ENCODE measurements around the gene HLA-DQB2.
"Not testable (repeated sequence)": the region's sequence is repeated elsewhere in the genome, so short reads cannot be mapped to it uniquely, and the experiment has no call there.

HLA-DQB2 gene

GRCh38 chr6:32763421-32763820 lies at the start of gene HLA-DQB2:
Gene HLA-DQB2 (minus strand): TSS chr6:32763532. CDS start chr6:32763470, 62 bp downstream.
- no peak for TF ChIP-seq CTCF (IDR thresholded peaks at IDR 0.05; ENCODE audit: low read depth, low read length, missing control alignments)
- in situ Hi-C loops (cut with HindIII; ENCODE audit: low sequenced_read_pairs) = no loop called here
- H3K4me3 ChIP-seq (ENCODE audit: low read depth, low read length) = no peak within 1 kb of the TSS
- DNase-seq (ENCODE audit: low read depth) = no peak

- DNase-seq (ENCODE audit: low read depth) = no peak
- in situ Hi-C loops (cut with HindIII; ENCODE audit: low sequenced_read_pairs) = no loop called here
- no peak for TF ChIP-seq CTCF (IDR thresholded peaks at IDR 0.05; ENCODE audit: low read depth, low read length, missing control alignments)
- no peak overlapping the region for H3K4me3 ChIP-seq (ENCODE audit: low read depth, low read length)
Measured at GRCh38 chr6:32809171-32809570, 45.8 kb upstream of the HLA-DQB2 start.

- DNase-seq (ENCODE audit: low read depth) = no peak
- no peak overlapping the region for H3K4me3 ChIP-seq (ENCODE audit: low read depth, low read length)
- TF ChIP-seq CTCF (IDR thresholded peaks at IDR 0.05; ENCODE audit: low read depth, low read length, missing control alignments) = no peak
- in situ Hi-C loops (cut with HindIII; ENCODE audit: low sequenced_read_pairs) = no loop called here
Measured at GRCh38 chr6:32807020-32807580, 43.8 kb upstream of the HLA-DQB2 start.

GRCh38 chr6:32805404-32805803 lies 42.1 kb upstream of the HLA-DQB2 start:
- H3K4me3 ChIP-seq (ENCODE audit: low read depth, low read length); DNase-seq (ENCODE audit: low read depth); in situ Hi-C loops (cut with HindIII; ENCODE audit: low sequenced_read_pairs): not testable (repeated sequence)

- H3K4me3 ChIP-seq (ENCODE audit: low read depth, low read length) = no peak overlapping the region
- DNase-seq (ENCODE audit: low read depth) = no peak
- in situ Hi-C loops (cut with HindIII; ENCODE audit: low sequenced_read_pairs) = no loop called here
- no peak for TF ChIP-seq CTCF (IDR thresholded peaks at IDR 0.05; ENCODE audit: low read depth, low read length, missing control alignments)
Measured at GRCh38 chr6:32803416-32803815, 40.1 kb upstream of the HLA-DQB2 start.

GRCh38 chr6:32799740-32800139 lies 36.4 kb upstream of the HLA-DQB2 start:
- no peak for TF ChIP-seq CTCF (IDR thresholded peaks at IDR 0.05; ENCODE audit: low read depth, low read length, missing control alignments)
- H3K4me3 ChIP-seq (ENCODE audit: low read depth, low read length) = no peak overlapping the region
- DNase-seq (ENCODE audit: low read depth) = no peak
- in situ Hi-C loops (cut with HindIII; ENCODE audit: low sequenced_read_pairs) = no loop called here

GRCh38 chr6:32799168-32799567 lies 35.8 kb upstream of the HLA-DQB2 start:
- no peak for DNase-seq (ENCODE audit: low read depth)
- no peak for TF ChIP-seq CTCF (IDR thresholded peaks at IDR 0.05; ENCODE audit: low read depth, low read length, missing control alignments)
- H3K4me3 ChIP-seq (ENCODE audit: low read depth, low read length) = no peak overlapping the region
- in situ Hi-C loops (cut with HindIII; ENCODE audit: low sequenced_read_pairs) = no loop called here
